ENCODE results near the gene MGMT. TPM values are rescaled to one million over a fixed set of nuclear protein-coding genes. Genes with fewer than 3 reads are reported as not detected.

The MGMT gene
- total and polyA plus RNA-seq, 4 donors: 28.2 to 79.1 (median 46.0) TPM

DNA sequence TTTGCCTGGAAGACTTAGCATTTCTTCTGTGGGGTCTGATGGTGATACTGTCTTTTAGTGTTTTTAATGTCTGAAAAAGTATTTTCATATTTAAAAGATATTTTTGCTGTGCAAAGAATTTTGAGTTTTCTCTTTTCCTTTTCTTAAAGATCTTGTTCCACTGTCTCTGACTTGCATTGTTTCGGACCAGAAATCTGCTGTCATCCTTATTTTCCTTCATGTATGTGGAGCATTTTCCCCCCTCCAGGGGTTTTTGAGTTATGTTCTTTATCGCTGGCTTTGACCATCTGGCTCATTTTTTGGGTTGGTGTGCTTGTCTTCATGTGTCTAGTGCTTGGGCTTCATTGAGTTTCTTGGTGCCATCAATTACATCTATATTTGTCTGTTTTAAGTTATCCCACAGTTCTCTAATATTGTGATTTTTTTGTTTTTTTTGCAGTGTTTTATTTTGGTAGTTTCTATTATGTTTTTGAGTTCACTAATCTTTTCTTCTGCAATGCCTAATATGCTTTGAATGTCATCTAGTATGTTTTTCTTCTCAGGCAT is 119.9 kb downstream of the MGMT start:
- peak in 1 of 2 donors; percentile 7 for TF ChIP-seq RAD21 (IDR thresholded peaks at IDR 0.05)
- TF ChIP-seq FOXA2 (IDR thresholded peaks at IDR 0.05): no peak
- no peaks in the 10 kb centered on the region for H3K27me3 ChIP-seq (ENCODE audit: control insufficient read depth in 4 of 4, insufficient read depth in 4 of 4, low read length in 3 of 4)
- DNase-seq (ENCODE audit: low spot score): no peak

DNA sequence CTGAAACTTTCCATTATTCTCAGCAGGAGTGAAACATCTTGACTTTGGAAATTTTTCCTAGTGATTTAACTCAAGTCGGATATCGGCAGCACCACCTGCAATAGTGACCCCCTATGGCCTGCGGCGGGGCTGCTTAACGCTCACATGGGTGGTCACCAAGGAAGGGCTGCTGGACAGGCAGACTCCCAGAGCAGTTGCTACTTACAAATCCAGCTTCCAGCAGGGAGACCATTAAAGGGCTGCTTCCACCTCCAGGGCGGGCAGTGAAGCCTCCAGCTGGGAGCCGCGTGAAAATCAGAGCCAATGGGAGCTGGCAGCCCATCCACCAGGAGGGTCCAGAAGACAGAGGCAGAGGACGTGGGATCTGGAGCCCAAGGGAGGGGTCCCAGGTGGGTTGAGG is 122.5 kb downstream of the MGMT start:
- H3K36me3 ChIP-seq (ENCODE audit: control insufficient read depth in 4 of 4, insufficient read depth in 3 of 4, low read depth in 1 of 4, low read length in 3 of 4): peaks cover 2 to 5% (median 3%) of the 10 kb centered on the region in 4 donors
- no peaks in the 10 kb centered on the region for H3K27me3 ChIP-seq (ENCODE audit: control insufficient read depth in 4 of 4, insufficient read depth in 4 of 4, low read length in 3 of 4)
- TF ChIP-seq JUND (IDR thresholded peaks at IDR 0.05) (no peak), RAD21 (IDR thresholded peaks at IDR 0.05) (no peak), HNF4G (IDR thresholded peaks at IDR 0.05) (no peak)
- TF ChIP-seq, protein P1, sequence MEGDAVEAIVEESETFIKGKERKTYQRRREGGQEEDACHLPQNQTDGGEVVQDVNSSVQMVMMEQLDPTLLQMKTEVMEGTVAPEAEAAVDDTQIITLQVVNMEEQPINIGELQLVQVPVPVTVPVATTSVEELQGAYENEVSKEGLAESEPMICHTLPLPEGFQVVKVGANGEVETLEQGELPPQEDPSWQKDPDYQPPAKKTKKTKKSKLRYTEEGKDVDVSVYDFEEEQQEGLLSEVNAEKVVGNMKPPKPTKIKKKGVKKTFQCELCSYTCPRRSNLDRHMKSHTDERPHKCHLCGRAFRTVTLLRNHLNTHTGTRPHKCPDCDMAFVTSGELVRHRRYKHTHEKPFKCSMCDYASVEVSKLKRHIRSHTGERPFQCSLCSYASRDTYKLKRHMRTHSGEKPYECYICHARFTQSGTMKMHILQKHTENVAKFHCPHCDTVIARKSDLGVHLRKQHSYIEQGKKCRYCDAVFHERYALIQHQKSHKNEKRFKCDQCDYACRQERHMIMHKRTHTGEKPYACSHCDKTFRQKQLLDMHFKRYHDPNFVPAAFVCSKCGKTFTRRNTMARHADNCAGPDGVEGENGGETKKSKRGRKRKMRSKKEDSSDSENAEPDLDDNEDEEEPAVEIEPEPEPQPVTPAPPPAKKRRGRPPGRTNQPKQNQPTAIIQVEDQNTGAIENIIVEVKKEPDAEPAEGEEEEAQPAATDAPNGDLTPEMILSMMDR (IDR thresholded peaks at IDR 0.05; ENCODE audit: low read depth, low read length, missing input control): no peak
- TF ChIP-seq, protein P2, sequence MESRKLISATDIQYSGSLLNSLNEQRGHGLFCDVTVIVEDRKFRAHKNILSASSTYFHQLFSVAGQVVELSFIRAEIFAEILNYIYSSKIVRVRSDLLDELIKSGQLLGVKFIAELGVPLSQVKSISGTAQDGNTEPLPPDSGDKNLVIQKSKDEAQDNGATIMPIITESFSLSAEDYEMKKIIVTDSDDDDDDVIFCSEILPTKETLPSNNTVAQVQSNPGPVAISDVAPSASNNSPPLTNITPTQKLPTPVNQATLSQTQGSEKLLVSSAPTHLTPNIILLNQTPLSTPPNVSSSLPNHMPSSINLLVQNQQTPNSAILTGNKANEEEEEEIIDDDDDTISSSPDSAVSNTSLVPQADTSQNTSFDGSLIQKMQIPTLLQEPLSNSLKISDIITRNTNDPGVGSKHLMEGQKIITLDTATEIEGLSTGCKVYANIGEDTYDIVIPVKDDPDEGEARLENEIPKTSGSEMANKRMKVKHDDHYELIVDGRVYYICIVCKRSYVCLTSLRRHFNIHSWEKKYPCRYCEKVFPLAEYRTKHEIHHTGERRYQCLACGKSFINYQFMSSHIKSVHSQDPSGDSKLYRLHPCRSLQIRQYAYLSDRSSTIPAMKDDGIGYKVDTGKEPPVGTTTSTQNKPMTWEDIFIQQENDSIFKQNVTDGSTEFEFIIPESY (IDR thresholded peaks at IDR 0.05): no peak
- no peak overlapping the region for H3K4me3 ChIP-seq (ENCODE audit: low read depth in 1 of 3, low read length in 3 of 3)
- 99% methylated on average over 9 of the region's 9 CpGs for WGBS
- DNase-seq (ENCODE audit: low spot score): no peak
- no peaks in the 10 kb centered on the region for H3K4me1 ChIP-seq (ENCODE audit: control insufficient read depth in 4 of 4, insufficient read depth in 4 of 4, low read length in 3 of 4)
- no peak overlapping the region for H3K9ac ChIP-seq (ENCODE audit: low read depth in 1 of 2, low read length in 2 of 2)
- H3K27ac ChIP-seq (ENCODE audit: low read depth in 1 of 2, low read length in 2 of 2): no peak overlapping the region
- peaks cover 4 to 12% (median 7%) of the 10 kb centered on the region in 4 donors for H3K9me3 ChIP-seq (ENCODE audit: control insufficient read depth in 4 of 4, low read length in 3 of 4)

More for the DNA sequence above, 119.9 kb downstream of the MGMT start:
- peaks cover 4 to 12% (median 7%) of the 10 kb centered on the region in 4 donors for H3K9me3 ChIP-seq (ENCODE audit: control insufficient read depth in 4 of 4, low read length in 3 of 4)
- no peak overlapping the region for H3K9ac ChIP-seq (ENCODE audit: low read depth in 1 of 2, low read length in 2 of 2)
- H3K4me1 ChIP-seq (ENCODE audit: control insufficient read depth in 4 of 4, insufficient read depth in 4 of 4, low read length in 3 of 4): no peaks in the 10 kb centered on the region
- no peak overlapping the region for H3K27ac ChIP-seq (ENCODE audit: low read depth in 1 of 2, low read length in 2 of 2)
- no peak overlapping the region for H3K4me3 ChIP-seq (ENCODE audit: low read depth in 1 of 3, low read length in 3 of 3)
- WGBS: 96% methylated on average over 2 of the region's 2 CpGs
- peaks cover 2 to 5% (median 3%) of the 10 kb centered on the region in 4 donors for H3K36me3 ChIP-seq (ENCODE audit: control insufficient read depth in 4 of 4, insufficient read depth in 3 of 4, low read depth in 1 of 4, low read length in 3 of 4)

DNA sequence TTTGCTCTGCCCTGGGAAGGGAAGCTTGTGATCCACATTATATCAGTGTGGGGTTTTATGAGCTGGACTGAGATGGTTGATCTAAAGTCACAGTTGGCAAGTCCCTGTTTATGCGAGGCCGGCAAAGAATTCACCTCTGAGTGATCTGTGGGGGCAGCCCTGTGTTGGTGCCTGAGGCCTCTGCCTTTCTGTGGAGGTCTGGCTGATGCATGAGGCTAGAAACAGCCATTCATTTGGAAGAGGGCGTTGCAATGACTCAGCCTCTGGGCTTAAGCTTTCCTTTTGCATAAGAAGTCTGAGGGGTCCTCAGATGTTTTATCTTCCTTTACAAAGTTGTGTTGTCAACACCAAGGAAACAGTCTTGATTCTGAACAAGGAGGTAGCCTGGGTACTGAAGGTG is 126.9 kb downstream of the MGMT start:
- WGBS: 95% methylated on average over 3 of the region's 3 CpGs

DNA sequence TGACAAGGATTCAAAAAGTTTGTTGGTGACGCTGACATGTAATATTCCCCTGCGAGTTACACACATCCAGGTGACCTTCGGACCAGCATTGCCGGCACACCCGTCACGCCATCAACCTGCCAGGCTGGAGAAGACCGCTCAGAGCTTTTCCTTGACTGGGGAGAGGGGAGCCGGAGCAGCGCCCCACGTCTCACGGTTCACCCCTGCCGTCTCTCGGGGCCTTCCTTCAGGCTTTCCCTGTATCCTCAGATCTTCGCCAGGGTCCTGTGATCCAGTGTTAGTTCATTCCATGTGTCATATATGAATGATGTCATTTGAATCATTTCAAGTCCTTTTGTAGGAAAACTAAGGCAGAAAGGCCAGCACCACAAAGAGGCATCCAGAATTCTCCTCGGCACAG is 127.8 kb downstream of the MGMT start:
- peaks cover 0 to 2% (median under 1%) of the 10 kb centered on the region in 4 donors for H3K36me3 ChIP-seq (ENCODE audit: control insufficient read depth in 4 of 4, insufficient read depth in 3 of 4, low read depth in 1 of 4, low read length in 3 of 4)
- 91% methylated on average over 15 of the region's 15 CpGs for WGBS
- no peak overlapping the region for H3K4me3 ChIP-seq (ENCODE audit: low read depth in 1 of 3, low read length in 3 of 3)
- no peaks in the 10 kb centered on the region for H3K4me1 ChIP-seq (ENCODE audit: control insufficient read depth in 4 of 4, insufficient read depth in 4 of 4, low read length in 3 of 4)
- DNase-seq (ENCODE audit: low spot score): peak; percentile 8
- H3K27me3 ChIP-seq (ENCODE audit: control insufficient read depth in 4 of 4, insufficient read depth in 4 of 4, low read length in 3 of 4): no peaks in the 10 kb centered on the region
- no peak overlapping the region for H3K9ac ChIP-seq (ENCODE audit: low read depth in 1 of 2, low read length in 2 of 2)
- H3K27ac ChIP-seq (ENCODE audit: low read depth in 1 of 2, low read length in 2 of 2): no peak overlapping the region
- TF ChIP-seq NR2F2 (IDR thresholded peaks at IDR 0.05) (no peak), HNF4A (conservative IDR thresholded peaks at IDR 0.05) (no peak), YY1 (IDR thresholded peaks at IDR 0.05) (no peak), FOXA2 (IDR thresholded peaks at IDR 0.05) (no peak), HNF4G (IDR thresholded peaks at IDR 0.05) (no peak), TAF1 (conservative IDR thresholded peaks at IDR 0.05) (no peak), RXRA (IDR thresholded peaks at IDR 0.05) (no peak), RAD21 (IDR thresholded peaks at IDR 0.05) (no peak)
- TF ChIP-seq, protein P3, sequence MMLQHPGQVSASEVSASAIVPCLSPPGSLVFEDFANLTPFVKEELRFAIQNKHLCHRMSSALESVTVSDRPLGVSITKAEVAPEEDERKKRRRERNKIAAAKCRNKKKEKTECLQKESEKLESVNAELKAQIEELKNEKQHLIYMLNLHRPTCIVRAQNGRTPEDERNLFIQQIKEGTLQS (IDR thresholded peaks at IDR 0.05): no peak
- TF ChIP-seq, protein P1 (IDR thresholded peaks at IDR 0.05; ENCODE audit: low read depth, low read length, missing input control): no peak
- H3K9me3 ChIP-seq (ENCODE audit: control insufficient read depth in 4 of 4, low read length in 3 of 4): no peaks in the 10 kb centered on the region

More for the DNA sequence above, 126.9 kb downstream of the MGMT start:
- Histone ChIP-seq H3K9ac (ENCODE audit: low read depth in 1 of 2, low read length in 2 of 2) (no peak overlapping the region), H3K4me3 (ENCODE audit: low read depth in 1 of 3, low read length in 3 of 3) (no peak overlapping the region), H3K9me3 (ENCODE audit: control insufficient read depth in 4 of 4, low read length in 3 of 4) (no peaks in the 10 kb centered on the region), H3K36me3 (ENCODE audit: control insufficient read depth in 4 of 4, insufficient read depth in 3 of 4, low read depth in 1 of 4, low read length in 3 of 4) (peaks cover 0 to 2% (median under 1%) of the 10 kb centered on the region in 4 donors), H3K27ac (ENCODE audit: low read depth in 1 of 2, low read length in 2 of 2) (no peak overlapping the region), H3K27me3 (ENCODE audit: control insufficient read depth in 4 of 4, insufficient read depth in 4 of 4, low read length in 3 of 4) (no peaks in the 10 kb centered on the region), H3K4me1 (ENCODE audit: control insufficient read depth in 4 of 4, insufficient read depth in 4 of 4, low read length in 3 of 4) (no peaks in the 10 kb centered on the region)
- TF ChIP-seq RXRA (IDR thresholded peaks at IDR 0.05) (no peak), FOXA2 (IDR thresholded peaks at IDR 0.05) (no peak)
- no peak for DNase-seq (ENCODE audit: low spot score)

Data from liver (tissue), 9 donors.